NOMO-1 (cell line): Measurements from ENCODE around the gene PLD3.

Experiments
- DNase-seq, 2 experiments: peaks; one replicate each; lab custom pipeline; 2025; ENCODE audit not compliant: unreplicated experiment in 2 of 2; lab: John Stamatoyannopoulos, UW

Gene PLD3, protein sequence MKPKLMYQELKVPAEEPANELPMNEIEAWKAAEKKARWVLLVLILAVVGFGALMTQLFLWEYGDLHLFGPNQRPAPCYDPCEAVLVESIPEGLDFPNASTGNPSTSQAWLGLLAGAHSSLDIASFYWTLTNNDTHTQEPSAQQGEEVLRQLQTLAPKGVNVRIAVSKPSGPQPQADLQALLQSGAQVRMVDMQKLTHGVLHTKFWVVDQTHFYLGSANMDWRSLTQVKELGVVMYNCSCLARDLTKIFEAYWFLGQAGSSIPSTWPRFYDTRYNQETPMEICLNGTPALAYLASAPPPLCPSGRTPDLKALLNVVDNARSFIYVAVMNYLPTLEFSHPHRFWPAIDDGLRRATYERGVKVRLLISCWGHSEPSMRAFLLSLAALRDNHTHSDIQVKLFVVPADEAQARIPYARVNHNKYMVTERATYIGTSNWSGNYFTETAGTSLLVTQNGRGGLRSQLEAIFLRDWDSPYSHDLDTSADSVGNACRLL

GRCh38 chr19:40348125-40348913 lies at the start of gene PLD3, which contains the start of gene C19orf47:
Gene PLD3 (plus strand): TSS chr19:40348695. CDS start chr19:40366484, 17,789 bp downstream.
Gene C19orf47 (minus strand): TSS chr19:40348397. CDS start chr19:40341857, 6,540 bp downstream.
- peak; percentile 99 for DNase-seq

DNA sequence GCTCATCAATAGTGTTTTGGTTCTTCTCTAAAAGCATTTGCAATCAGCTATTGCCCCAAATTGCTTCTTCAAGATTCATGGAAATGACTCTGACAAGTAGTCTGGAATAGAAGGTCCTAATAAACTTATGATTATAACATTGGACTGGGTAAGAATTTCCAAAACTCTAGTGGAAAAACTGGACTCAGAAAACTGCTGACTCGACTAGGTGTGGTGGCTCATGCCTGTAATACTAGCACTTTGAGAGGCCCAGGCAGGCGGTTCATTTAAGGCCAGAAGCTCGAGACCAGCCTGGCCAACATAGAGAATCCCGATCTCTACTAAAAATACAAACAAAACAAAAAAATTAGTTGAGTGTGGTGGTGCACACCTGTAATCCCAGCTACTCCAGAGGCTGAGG lies 47.8 kb upstream of the PLD3 start:
- no peak for DNase-seq

DNA sequence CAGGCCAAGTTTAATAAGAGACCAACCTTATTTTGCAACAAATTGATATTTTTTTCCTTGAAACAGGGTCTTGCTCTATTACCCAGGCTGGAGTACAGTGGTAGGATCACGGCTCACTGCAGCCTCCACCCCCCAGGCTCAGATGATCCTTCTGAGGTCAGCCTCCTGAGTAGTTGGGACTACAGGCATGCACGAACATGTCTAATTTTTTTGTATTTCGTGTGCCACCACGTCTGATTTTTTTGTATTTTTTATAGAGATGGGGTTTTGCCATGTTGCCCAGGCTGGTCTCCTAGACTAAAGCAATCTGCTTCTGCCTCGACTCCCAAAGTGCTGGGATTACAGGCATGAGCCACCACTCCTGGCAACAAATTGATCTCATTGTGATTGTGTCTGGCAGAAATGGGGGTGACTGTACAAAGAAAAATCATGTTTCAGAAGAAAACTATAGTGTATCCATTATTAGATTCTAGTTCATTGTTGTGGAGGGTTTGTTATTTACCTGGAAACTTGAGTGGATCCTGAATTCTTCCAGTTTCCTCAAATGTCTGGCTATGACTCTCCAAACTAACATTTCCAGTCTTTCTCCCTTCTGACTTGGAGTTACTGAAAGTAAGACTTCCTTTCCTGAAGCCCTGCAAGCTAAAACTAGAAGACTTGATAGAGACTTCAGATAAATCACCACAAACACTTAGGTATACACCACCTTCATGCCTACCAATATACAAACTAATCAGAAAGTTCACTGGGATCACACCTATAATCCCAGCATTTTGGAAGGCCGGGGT lies 46.1 kb upstream of the PLD3 start:
- DNase-seq, result no peak

DNA sequence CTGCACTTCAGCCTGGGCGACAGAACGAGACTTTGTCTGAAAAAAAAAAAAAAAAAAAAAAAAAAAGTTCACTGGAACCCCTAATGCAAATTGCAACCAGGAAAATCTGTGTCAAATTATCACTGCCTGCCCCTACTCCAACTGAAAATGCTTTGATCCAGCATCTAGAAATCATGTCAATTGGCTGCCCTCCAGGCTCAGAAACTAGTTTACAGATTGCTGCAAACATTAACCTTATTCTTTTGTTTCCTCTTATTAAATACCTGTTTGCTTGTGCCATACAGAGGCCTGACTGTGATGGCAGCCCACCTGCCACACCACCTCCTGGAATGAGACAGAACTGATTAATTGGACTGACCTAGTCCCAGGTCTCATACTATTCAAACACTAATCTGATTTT lies 44.7 kb upstream of the PLD3 start:
- DNase-seq, result no peak

DNA sequence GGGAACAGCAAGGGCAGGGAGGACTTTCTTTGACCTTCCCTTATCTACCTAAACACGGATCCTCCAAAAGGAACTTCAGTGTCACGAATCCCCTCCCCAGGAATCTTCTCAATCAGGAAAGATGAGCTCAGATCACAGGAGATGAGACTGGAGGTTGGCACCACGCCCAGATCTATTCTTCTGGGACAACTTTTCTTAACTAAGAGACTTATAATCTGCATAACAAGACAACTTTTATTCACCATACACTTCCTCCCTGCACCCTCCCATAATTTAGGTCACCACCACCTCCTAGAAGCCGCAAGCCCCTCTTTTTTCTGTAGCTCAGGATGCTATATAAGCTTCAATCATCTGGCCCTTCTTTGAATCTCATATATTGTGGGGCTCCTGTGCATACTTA lies 44.2 kb upstream of the PLD3 start:
- no peak for DNase-seq

GRCh38 chr19:40305403-40305802 lies 43.1 kb upstream of the PLD3 start:
- DNase-seq, result peak; percentile 66 to 86

DNA sequence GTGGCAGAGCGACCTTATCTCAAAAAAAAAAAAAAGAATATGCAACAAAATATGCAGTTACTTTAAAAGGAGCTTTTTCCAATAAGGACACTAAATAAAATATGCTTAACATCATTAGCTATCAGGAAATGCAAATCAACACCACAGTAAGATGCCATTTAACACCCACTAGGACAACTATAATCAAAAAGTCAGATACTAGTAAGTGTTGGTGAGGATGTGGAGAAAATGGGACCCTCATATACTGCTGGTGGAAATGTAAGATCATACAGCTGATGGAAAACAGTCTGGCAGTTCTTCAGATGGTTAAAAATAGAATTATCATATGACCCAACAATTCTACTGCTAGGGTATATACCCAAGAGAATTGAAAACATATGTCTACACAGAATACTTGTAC lies 38.8 kb upstream of the PLD3 start:
- no peak for DNase-seq

DNA sequence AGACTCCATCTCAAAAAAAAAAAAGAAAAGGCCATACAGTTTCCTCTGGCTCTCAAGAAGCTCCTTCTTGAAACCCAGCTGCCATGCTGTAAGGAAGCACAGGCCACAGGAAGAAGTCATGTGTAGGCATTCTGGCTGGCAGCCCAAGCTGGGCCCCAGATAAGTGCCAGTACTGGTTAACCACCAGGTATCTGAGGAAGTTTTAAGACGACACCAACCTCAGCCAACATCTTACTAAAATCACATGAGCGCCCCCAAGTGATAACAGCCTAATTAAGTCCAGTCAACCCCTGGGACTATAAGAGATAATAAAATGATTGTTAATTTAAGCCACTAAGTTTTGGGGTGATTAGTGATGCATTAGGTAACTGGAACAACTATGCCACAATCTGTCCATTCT lies 36.0 kb upstream of the PLD3 start:
- DNase-seq, result no peak

DNA sequence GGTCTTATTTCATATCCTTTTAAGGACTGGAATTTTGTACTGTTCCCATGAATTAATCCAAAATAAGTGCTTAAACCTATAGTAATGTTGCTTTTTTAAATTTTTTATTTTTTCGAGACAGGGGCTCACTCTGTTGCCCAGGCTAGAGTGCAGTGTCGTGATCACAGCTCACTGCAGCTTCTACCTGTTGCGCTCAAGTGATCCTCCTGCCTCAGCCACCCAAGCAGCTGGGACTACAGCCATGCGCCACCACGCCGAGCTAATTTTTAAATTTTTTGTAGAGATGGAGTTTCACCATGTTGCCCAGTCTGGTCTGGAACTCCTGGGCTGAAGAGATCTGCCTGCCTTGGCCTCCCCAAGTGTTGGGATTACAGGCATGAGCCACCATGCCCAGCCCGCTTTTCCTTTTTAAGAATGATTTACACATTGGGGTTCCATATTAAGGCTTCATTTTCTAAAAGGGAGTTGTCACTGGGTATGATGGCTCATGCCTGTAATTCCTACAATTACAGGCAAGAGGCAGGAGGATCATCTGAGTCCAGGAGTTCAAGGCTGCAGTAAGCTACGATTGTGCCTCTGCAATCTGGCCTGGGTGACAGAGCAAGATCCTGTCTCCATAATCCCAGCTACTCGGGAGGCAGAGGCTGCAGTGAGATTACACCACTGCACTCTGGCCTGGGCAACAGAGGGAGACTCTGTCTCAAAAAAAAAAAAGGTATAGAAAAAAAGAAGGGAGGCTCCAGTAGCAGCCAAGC lies 35.1 kb upstream of the PLD3 start:
- DNase-seq, result no peak

DNA sequence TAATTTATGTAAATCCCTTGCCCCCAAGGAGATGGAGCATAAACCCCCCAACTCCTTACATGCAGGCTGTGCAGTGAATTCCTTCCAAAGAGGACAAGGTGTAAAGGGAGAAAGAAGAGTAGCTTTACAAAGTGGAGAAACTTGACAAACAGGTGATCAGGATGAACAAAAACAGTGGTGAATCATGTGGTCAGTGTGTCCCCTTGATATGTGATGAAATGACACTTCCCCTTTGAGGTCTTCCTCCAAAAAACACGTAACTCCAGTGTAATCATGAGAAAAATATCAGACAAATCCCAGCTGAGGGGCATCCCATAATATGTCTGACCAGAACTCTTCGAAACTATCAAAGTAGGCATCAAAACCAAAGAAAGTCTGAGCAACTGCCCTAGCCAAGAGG lies 33.8 kb upstream of the PLD3 start:
- DNase-seq, result peak in 1 of 2 experiments; percentile 71

DNA sequence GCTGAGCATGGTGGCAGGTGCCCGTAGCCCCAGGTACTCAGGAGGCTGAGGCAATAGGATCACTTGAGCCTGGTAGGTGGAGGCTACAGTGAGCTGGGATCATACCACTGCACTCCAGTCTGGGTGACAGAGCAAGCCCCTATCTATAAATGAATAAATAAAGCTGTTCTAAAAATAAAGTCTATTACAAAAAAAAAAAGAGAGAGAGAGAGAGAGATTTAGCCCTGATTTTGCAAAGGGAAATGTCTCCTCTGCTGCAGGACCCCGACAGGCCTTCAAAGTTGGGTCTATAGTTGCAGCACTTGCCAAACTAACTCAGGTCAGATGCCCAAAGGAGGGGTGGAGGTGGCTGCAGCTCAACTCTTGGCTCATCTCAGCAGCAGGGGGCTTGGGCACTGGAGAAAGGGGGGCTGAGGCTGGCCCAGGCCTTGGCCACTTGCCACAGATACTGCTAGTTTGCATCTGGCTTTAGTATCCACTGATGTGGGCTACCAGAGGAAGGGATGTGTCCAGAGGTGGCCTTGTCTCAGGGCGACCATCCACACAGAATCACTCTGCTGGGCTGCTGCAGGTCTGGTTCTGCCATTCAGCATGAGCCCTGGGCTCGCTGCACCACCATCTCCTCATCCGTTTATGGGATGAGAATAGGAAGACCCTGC lies 32.6 kb upstream of the PLD3 start:
- DNase-seq, result no peak

- no peak for DNase-seq
Observed at GRCh38 chr19:40317338-40317737, 31.2 kb upstream of the PLD3 start.

DNA sequence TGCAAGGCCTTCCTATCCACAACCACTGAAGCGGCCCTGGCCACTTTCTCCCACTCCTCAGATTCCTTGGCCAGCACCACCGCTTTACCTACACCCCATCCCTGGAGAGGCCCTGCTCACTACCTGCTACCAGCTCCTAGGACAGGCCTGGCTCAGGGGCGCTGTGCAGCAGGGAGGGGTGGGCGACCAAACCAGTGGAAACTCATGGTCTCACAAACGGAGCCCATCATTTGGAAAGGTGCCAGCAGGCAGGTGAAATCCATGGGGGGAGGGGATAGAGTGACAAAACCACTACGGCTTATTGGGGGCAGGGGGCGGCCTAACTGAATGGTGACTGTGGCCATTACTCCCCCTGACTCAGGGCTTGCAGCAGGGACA lies 27.9 kb upstream of the PLD3 start:
- no peak for DNase-seq

DNA sequence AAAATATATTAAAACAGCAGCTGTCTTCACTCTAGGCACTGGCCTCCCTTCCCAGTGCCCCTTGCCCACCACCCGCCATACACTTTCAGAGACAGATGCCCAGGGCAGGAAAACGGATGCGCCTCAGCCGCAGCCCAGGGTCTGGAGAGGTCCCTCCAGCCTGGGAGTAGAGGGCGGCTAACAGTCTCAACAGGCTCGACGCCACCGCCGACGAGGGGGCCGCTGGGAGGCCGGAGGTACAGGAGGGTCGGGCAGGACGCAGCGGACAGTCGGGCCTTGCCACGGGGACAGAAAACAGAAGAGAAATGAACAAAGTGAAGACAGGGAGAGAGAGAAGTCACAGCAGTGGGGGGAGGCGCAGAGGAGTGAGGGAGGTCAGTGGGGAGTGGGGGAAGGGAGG lies 27.4 kb upstream of the PLD3 start:
- DNase-seq, result no peak

- no peak for DNase-seq
Observed at GRCh38 chr19:40321566-40322270, 26.8 kb upstream of the PLD3 start.

GRCh38 chr19:40322271-40322610 lies 26.3 kb upstream of the PLD3 start:
- DNase-seq, result no peak

- DNase-seq, result no peak
Observed at GRCh38 chr19:40322951-40323615, 25.4 kb upstream of the PLD3 start.

GRCh38 chr19:40323705-40324104 lies 24.8 kb upstream of the PLD3 start:
- DNase-seq, result no peak

- no peak for DNase-seq
Observed at GRCh38 chr19:40326201-40326600, 22.3 kb upstream of the PLD3 start.
